ENCODE measurements around the gene RAB10.

GRCh38 chr2:26078939-26079338, 45.1 kb downstream of the RAB10 start:
- TF ChIP-seq, protein P1, sequence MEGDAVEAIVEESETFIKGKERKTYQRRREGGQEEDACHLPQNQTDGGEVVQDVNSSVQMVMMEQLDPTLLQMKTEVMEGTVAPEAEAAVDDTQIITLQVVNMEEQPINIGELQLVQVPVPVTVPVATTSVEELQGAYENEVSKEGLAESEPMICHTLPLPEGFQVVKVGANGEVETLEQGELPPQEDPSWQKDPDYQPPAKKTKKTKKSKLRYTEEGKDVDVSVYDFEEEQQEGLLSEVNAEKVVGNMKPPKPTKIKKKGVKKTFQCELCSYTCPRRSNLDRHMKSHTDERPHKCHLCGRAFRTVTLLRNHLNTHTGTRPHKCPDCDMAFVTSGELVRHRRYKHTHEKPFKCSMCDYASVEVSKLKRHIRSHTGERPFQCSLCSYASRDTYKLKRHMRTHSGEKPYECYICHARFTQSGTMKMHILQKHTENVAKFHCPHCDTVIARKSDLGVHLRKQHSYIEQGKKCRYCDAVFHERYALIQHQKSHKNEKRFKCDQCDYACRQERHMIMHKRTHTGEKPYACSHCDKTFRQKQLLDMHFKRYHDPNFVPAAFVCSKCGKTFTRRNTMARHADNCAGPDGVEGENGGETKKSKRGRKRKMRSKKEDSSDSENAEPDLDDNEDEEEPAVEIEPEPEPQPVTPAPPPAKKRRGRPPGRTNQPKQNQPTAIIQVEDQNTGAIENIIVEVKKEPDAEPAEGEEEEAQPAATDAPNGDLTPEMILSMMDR (IDR thresholded peaks at IDR 0.05): no peak
- no peak for TF ChIP-seq ZFX (IDR thresholded peaks at IDR 0.05; ENCODE audit: borderline replicate concordance)
